ENCODE measurements around the gene SAMD5. TPM values are rescaled to one million over a fixed set of nuclear protein-coding genes. Genes with fewer than 3 reads are reported as not detected.

Gene SAMD5
- total RNA-seq, 2 experiments from 2014 or later: not detected

DNA sequence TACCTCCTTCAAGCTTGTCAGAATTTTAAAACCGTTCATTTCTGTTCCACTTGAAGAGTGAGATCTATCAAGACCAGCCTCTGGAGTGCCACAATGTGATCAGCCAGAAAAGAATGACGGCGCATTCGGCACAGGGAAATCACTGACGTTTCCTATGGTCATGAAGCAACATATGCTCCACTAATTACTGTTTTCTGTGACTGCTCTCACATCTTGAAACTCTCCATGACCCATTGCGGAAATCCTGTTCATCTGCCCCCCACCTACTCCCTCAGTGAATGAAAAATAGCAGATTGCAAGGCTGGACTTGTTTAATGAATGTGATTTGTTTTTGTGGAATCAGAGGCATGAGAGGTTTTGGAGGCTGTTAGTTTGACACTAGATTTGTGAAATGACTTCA, 53.2 kb downstream of the SAMD5 start:
- POLR2A ChIA-PET: no interaction called here
- CTCF ChIA-PET: no interaction called here

DNA sequence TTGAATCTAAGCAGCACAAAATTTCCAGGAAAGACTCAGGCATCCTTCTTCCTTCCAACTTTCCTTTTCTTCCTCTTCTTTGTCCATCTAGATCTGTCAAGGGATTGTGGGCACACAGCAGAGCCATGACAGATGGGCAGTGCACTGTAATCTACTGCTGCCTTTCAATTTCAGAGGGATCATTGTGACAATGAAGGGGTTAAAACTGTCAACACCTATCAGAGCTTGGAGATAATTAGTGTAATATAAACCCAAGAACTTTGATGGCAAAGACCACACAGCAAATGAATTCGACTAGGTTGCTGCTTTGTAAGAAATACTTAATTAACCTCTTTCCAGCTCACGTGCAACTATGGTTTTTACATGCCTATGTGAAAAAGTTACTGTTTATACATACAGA, 55.0 kb downstream of the SAMD5 start:
- POLR2A ChIA-PET: no interaction called here
- CTCF ChIA-PET: no interaction called here

DNA sequence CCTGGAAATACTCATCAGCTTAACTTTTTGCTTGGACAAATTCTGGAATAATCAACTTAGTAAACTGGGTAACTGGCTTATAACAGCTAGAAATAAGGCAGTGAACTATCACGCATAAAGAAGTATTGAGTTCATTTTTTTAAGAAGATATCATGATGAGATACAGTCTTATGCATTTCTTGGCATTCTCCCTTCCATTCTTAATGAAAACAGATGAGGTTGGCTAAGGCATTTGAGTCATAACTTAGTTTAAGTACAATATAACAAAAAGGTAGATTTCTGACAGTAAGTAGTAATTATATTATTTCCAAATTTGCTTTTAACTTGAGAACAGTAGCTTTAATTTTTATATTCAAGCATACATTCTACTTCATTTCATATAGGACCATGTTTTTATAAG, 56.1 kb downstream of the SAMD5 start:
- CTCF ChIA-PET: no interaction called here
- POLR2A ChIA-PET: no interaction called here

DNA sequence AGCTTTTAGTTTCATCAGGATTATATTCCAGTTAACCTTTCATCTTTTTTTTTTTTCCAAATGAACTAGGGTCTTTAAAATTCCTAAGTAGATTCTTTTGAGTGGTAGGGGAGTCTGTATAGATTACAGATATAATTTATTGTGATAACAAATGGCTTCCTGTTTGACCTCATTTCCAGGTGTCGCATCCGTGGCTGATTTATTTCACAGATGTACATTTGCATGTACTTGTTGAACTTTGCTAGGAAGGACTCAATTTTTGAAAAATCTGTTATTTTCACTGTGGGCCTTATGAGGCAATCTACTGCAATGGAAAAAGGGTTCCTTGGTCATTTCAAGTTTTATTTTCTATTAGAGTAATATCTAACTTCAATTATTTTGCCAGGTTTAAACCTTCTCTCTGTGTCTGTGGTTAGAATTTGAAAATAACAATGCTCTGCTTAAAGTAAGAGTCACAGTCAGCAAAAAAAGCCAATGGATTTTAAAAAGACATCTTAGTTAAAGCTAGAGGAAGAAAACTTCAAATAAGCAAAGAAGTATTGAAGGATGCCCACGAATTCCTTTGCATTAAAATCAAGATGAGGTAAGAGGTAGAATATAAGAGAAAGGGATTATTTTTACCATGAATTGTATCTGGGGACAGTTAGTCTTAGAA, 57.9 kb downstream of the SAMD5 start:
- ChIA-PET POLR2A (no interaction called here), CTCF (interaction anchor here (0.6 kb wide), 1 partner anchor 21 kb away, joined by 4 read pairs; no protein-coding TSS in a partner anchor)

DNA sequence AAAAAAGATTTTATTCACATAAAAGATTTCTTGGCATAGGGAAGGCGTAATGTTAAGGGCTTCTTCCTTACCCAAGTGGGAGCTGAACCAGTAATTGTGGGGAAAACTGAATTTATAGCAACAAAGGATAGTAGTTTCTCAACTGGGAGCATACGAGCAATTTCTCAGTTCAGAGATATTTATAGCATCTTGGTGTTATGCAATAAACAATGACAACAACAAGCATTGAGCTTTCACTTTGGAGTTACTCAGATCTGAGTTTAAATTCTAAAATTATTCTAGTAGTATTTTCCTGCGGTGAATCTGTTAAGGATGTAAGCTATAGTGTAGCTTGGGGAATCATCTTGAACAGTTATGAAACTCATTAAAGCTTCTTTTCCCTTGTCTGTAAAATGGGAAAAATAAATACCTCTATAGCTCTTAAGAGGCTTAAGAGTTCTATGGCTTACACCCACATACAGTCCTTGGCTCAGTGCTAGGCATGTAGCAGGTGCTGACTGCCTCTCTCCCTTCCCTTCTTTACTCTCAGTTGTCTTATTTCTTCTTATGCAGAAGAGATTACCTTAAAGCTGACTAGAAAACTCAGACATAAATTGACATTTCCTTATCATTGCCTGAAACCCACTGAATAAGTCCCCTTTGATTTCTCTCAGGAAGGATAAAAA, 58.8 kb downstream of the SAMD5 start:
- CTCF ChIA-PET: no interaction called here
- POLR2A ChIA-PET: no interaction called here

DNA sequence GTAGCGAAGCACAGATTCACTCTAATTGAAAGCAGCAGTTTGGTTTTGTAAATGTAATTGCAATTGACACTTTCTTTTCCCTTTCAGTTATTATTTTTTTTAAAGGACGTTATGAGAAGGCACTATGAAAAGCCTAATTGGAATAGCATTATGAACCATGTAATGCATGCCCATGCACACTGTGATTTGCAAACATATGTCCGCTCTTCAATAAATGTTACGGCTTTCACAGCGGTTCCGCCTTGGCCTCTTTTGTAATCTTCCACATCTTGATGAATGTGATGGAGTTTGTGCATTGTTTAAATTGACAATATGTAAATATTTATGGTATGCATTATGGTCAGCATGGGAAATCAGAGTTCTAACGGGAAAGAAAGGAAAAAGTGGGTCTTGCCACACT, 61.3 kb downstream of the SAMD5 start:
- CTCF ChIA-PET: no interaction called here
- POLR2A ChIA-PET: no interaction called here

DNA sequence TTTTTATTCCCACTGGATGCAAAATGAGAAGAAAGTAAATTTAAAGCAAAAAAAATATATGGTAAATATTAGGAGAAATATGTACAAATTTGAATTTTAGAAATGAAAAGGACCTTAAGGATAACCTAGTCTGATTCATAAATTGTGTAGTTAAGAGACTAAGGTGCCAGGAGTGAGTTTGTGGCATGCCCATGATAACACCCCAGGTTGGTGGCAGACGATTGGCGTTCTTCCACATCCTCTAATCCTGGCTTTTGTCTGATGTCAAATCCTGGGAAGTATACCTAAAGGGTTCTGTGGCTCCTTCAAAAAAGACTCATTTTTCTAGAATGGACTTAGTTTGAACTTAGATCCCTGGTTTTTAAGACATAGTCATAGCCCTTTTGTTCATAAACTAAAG, 62.2 kb downstream of the SAMD5 start:
- ChIA-PET CTCF (no interaction called here), POLR2A (no interaction called here)

DNA sequence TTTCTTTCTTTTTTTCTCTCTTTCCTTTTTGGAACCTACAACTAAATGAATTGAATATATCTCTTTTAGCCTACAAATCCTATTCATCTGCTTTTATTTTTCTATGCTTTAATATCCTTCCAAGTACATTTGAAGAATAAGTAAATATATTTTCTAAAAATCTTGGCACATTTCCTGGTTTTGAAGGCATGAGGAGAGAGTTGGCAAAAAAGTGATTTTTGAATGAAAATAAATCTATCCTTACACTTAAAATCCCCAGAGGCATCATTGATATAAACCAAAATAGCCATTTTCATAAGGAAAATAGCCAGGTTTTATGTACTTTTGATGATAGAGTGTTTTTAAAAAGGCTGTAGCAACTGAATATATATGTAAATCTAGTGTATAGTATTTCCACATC, 69.0 kb downstream of the SAMD5 start:
- CTCF ChIA-PET: no interaction called here

DNA sequence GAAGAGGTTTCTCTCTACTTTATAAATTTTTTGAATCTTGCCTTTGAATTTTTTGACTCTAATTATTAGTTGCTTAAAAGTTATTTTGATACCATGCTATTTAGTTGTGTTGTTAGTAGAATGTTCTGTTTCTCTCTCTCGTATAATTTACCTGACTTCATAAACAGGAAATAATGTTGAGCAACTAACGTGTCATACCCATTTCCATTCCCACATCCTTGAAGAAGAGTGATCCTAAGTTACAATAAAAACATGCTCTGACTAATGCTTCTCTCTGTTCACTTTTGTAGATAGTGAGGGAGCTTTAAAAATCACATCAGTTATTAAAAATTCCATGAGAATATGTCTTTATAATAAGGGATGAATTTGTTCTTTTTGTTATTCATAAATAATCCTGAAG, 69.7 kb downstream of the SAMD5 start:
- CTCF ChIA-PET: no interaction called here
- POLR2A ChIA-PET: no interaction called here

More for the DNA sequence above, 69.0 kb downstream of the SAMD5 start:
- POLR2A ChIA-PET: no interaction called here

DNA sequence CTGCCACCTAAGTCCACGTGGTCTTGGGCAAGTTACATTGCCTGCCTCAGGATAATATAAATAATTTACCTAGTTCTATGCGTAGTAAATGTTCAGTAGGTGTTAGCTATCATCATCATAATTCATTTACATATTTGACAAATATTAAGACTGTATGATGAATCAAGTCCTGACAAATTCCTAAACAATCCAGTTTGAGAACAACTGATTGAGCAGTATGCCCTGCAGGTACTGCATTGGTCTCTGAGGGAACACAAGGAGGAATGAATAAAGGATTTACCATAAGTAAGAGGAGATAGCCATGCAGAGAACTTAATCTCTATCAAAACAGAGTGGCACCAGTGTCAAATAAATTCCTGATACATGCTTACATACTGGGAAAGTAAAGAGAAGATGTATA, 70.4 kb downstream of the SAMD5 start:
- POLR2A ChIA-PET: no interaction called here

DNA sequence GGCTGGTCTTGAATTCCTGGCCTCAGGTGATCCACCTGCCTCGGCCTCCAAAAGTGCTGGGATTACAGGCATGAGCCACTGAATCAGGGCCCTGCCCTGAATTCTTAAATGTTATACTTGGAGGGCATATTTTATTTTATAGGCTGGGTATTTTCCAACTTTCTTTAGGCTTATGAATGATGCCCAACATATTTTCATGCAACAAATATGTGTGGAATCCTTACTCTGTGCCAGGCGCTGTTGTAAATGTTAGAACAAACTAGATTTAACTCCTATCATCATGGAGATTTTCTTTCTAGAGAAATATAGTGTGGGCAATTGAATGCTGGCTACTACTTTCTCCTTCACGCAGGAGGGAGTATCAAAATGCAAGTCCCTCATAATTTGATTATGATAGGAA, 71.2 kb downstream of the SAMD5 start:
- POLR2A ChIA-PET: no interaction called here
- CTCF ChIA-PET: no interaction called here

More for the DNA sequence above, 70.4 kb downstream of the SAMD5 start:
- CTCF ChIA-PET: no interaction called here

DNA sequence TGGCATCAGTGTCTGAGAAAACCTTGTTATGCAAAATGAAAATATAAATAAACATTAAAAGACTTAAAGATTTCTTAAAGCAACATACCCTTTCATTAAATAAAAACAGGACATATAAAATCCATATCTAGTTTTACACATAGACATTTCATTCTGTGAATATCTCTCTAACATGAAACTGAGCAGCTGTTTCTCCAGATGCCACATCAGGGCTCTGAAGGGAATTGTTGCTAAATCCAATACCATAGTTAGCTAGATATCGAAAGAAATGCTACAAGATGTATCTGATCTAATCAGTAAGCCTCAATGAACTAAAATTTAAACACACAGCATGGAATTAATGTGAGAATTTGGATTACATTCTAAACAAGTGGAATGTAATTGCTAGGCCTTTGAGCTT, 74.5 kb downstream of the SAMD5 start:
- CTCF ChIA-PET: no interaction called here
- POLR2A ChIA-PET: no interaction called here

DNA sequence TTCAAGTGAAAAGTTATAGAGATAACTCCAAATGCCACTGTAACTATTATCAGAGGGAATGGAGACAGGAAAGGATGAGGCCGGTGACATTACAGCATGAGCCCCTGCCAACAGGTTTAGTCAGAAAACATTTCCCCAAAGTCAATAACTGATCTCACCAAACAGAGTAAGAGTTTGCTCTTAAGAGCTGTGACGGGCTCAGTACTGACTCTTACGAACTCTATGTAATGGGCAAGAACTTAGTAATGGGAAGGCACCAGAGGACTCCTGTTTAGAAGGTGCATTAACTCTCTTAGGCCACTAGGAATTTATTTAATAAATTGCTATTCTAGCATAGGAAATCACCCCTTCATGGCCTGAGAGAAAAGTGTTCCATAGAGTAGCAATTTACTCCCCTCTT, 76.8 kb downstream of the SAMD5 start:
- ChIA-PET CTCF (no interaction called here), POLR2A (no interaction called here)

DNA sequence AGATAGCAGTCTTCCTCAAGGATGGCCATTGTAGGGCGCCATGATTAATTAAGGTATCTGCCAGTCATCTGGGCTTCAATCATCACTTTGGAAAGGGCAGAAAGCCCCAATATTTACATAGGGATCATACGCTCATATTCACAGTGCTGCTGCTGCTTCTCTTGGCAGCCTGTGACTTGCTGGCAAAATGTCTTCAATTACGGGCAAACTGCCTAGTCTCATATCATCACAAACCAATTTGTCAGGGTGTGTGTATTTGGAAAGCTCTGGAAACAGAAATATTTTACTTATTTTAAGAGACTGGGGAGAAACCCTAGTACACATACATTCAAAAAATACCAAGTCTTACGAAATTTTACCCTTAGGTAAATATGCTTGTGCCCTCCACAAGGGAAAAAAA, 77.6 kb downstream of the SAMD5 start:
- ChIA-PET POLR2A (no interaction called here), CTCF (no interaction called here)

DNA sequence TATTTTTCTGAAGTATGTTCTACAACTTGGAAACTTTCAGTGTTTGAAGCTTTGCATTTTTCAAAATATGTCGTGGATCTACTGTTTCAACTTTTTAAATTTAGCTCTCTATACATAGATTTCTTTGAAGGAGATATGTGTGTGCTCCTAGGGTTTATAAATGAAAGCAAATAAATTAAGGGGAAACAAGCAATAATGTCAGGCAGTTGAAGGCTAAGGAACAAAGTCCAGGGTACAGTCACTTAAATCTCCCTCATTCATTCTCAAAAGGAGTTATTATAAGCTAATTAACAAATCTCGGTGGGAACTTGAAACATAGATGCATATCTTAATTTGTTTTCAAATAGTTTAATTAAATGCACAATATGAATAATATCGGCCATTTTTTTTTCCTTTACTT, 79.4 kb downstream of the SAMD5 start:
- POLR2A ChIA-PET: no interaction called here
- CTCF ChIA-PET: no interaction called here

DNA sequence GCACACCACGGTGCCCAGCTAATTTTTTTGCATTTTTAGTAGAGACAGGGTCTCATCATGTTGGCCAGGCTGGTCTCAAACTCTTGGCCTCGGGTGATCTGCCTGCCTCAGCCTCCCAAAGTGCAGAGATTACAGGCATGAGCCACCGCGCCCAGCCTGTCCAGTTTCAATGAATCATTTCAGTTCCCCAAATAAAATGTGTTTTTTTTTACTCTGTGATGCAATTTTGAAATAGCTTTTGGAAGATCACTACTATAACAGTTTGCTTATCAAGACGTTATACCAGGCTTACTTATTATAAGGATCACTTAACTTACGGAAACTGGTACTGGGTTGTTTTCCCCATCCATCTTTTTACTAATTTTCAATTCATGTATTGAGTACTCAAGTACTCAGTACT, 80.0 kb downstream of the SAMD5 start:
- CTCF ChIA-PET: no interaction called here
- POLR2A ChIA-PET: no interaction called here

DNA sequence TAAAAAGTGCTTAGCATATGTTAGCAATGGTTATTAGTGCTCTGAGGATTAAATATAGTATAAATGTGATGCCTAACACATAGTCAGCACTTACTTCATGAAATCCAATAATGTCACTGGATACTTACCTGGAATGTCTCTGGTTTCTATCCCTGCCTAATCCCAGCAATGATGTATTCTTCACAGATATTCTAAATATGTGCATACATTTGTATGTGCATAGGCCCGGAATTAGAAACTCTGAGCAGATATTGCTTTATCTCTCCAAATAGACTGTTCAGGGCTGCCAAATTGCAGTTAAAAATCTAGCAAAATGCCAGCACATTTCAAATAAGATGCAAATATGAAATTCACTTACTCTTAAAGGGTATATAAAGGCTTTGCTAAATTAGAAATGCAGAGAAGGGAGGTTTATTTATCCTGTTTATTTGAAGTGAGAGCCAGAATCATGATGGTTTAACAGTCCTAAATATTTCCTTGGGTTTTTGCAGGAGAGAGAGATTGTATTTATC, 81.3 kb downstream of the SAMD5 start:
- POLR2A ChIA-PET: no interaction called here
- CTCF ChIA-PET: no interaction called here

DNA sequence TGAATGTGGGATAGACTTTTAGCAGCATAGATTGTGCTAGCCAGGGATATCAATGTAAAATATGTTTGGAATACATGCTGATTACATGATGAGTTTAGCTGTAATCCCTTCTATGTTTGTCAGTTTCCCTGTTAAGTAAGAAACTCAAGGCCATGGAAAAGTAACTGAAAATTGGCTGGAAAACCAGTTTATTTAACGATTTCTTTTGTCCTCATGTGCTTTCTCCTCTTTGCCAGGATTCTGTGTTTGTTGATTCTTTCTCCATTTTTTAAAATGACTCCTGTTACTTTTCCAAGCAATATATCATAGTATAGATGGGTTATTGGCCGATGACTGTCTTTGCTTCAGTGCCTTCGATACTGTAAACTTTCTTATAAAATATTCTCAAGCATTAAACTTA, 87.5 kb downstream of the SAMD5 start:
- POLR2A ChIA-PET: no interaction called here
- CTCF ChIA-PET: no interaction called here

DNA sequence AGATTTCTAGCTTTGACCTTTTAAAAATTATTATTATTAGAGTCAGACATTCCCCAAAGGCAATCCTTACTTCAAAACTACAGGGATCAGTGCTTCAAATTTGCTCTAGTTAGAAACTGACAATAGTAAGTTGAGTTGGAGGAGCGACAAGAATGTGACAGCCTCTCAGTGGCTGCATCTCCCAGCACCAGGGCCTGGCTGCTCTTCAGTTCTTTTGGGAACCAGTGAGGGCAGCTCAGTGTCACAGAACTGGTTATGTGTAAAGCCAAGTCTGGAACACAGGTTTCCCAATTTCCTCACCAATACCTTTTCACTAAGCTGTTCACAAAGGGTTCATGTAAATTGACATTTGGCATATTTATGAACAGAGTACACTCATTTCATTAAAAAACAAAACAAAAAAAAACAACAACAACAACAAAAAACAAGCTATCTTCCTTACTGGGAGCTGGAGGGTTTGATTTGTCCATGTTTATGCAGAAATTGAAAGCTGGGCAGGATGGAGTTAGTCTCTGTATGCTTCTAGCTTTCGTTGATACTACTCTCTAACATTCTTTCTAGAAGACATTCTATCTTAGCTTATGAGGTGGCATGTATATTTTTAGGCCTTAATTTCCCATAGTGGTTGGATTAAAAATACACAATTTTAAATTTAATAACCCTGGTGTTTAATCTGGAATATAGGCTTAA, 95.0 kb downstream of the SAMD5 start:
- CTCF ChIA-PET: no interaction called here

DNA sequence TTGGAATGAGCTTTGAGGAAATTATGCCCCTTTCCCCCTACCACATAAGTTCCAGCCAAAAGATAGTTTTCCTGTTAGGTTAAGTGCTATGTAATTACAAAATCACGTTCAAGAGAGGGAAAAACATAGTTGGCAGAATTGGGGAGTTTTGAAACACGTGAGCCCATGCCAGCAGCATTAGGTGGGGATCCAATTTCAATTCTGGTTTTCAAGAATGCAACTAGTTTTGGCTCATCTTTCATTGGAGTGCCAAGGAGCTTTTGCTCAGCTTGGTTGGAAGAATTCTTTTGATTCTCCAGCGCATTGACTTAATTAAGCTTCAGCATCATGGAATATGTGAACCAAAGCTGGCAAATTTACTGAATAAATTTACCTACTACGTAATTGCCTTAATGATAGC, 95.9 kb downstream of the SAMD5 start:
- POLR2A ChIA-PET: no interaction called here

More for the DNA sequence above, 95.0 kb downstream of the SAMD5 start:
- POLR2A ChIA-PET: no interaction called here

DNA sequence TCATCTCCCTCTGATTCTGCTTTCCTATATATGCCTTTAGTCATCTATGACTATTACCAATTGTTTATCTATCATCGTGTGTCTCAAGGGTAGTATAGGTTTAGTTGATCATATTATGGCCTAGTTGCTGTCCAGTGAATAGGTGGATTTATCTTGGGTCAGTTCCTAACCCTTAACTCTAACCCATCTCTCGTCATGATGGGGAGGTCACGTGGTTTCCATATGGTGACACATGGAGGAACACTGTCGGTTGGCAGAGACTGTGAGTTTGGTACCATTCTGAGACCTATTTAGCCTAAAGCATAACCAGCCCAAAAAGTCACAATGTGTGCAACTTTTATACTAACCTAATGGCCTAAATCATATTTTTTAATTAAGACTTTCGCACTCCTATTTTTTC, 103.5 kb downstream of the SAMD5 start:
- POLR2A ChIA-PET: no interaction called here
- CTCF ChIA-PET: no interaction called here

More for the DNA sequence above, 95.9 kb downstream of the SAMD5 start:
- CTCF ChIA-PET: no interaction called here
